ENCODE measurements around the gene OR10H5. TPM values are rescaled to one million over a fixed set of nuclear protein-coding genes. Genes with fewer than 3 reads are reported as not detected.

OR10H5 gene
- polyA plus RNA-seq, 2 of the 4 experiments (the other 2 are of a cell fraction): not detected

DNA sequence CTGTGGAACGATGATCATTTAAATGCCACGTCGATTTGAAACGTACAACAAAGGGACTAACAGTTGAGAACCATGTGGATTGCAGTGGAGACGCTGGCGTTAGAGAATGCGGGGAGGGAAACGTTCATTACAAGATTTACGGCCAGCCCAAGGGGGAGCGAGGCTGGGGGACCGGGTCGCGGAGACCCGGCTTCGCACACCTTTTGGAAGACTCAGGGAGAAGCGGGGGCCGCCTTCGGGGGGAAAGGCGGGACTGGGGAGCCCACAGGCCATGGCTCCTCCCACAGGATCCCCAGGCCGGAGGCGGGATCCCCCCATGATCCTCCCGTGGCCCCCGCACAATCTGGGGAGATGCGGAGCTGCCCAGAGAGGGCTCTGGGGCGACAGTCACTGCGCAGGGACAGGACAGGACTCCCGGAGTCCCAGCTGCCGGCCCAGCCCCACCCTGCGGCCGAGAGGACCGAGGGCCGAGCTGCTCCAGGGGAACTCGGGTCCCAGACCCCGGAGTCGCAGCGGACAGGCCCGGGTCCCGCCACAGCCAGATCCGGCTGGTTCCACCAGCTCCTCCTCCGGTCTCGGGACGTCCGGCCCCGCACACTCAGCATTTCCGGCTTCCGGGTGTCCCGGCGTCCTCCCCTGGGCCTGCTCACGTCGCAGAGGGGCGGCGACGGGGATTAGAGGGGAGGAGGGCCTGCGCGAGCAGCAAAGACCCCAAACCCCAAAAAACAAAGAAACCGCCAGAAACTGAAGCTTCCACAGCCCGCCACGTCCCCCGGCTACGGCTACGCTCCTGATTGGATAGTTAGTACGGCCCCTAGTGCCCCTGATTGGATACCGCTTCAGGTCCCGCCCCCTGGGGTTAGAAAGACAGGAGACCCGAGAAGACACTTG is 49.1 kb downstream of the OR10H5 start:
- ChIA-PET CTCF (interaction anchor here (1.3 kb wide), 1 partner anchor 26 kb away, joined by 3 read pairs; no protein-coding TSS in a partner anchor), POLR2A (interaction anchor here (0.5 to 1.3 kb wide), 12 partner anchors 10 to 1138 kb away, joined by 3 to 11 read pairs (median 3); partner anchors contain the start of genes AP1M1 and TPM4)
- Histone ChIP-seq H3K9me3 (no peaks in the 10 kb centered on the region), H3K4me2 (peak overlapping the region; percentile 96), H3K4me1 (0 out of 3 replicates have a peak, but pooled peaks cover 2% of the 10 kb centered on the region), H3K27ac (peak overlapping the region; percentile 91 to 98), H3K4me3 (peak overlapping the region; percentile 85)
- no peak for FAIRE-seq
- WGBS (ENCODE audit: missing lambda C conversion rate): 8% methylated on average over 29 of the region's 65 CpGs
- TF ChIP-seq JUN (IDR thresholded peaks at IDR 0.05) (peak in 1 of 2 experiments; percentile 38; a peak in 1 of 5 replicates), GATA3 (IDR thresholded peaks at IDR 0.05; ENCODE audit: borderline replicate concordance) (no peak), PHF8 (IDR thresholded peaks at IDR 0.05; ENCODE audit: borderline replicate concordance, low read depth) (peak; percentile 74; the same call in 1 of the 2 replicates), MAFK (IDR thresholded peaks at IDR 0.05; ENCODE audit: partially characterized antibody) (peak; percentile 94), ZNF302 (CRISPR knock-in tag; IDR thresholded peaks at IDR 0.05) (no peak), ZFP36 (IDR thresholded peaks at IDR 0.05; ENCODE audit: borderline replicate concordance, partially characterized antibody) (no peak), JUNB (IDR thresholded peaks at IDR 0.05) (no peak), POLR2A (IDR thresholded peaks at IDR 0.05; ENCODE audit: low read length) (peak; percentile 73), NR3C1 (IDR thresholded peaks at IDR 0.05) (no peak), SMC3 (IDR thresholded peaks at IDR 0.05) (no peak), RFX5 (IDR thresholded peaks at IDR 0.05) (peak; percentile 51; the same call in 1 of the 2 replicates)
- TF ChIP-seq, protein P1, sequence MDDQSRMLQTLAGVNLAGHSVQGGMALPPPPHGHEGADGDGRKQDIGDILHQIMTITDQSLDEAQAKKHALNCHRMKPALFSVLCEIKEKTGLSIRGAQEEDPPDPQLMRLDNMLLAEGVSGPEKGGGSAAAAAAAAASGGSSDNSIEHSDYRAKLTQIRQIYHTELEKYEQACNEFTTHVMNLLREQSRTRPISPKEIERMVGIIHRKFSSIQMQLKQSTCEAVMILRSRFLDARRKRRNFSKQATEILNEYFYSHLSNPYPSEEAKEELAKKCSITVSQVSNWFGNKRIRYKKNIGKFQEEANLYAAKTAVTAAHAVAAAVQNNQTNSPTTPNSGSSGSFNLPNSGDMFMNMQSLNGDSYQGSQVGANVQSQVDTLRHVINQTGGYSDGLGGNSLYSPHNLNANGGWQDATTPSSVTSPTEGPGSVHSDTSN (IDR thresholded peaks at IDR 0.05): 0 out of 2 replicates have a peak, but pooled peaks have one; percentile 9
- TF ChIP-seq, protein P2, sequence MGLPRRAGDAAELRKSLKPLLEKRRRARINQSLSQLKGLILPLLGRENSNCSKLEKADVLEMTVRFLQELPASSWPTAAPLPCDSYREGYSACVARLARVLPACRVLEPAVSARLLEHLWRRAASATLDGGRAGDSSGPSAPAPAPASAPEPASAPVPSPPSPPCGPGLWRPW (IDR thresholded peaks at IDR 0.05): no peak
- TF ChIP-seq, protein P3, sequence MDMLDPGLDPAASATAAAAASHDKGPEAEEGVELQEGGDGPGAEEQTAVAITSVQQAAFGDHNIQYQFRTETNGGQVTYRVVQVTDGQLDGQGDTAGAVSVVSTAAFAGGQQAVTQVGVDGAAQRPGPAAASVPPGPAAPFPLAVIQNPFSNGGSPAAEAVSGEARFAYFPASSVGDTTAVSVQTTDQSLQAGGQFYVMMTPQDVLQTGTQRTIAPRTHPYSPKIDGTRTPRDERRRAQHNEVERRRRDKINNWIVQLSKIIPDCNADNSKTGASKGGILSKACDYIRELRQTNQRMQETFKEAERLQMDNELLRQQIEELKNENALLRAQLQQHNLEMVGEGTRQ (IDR thresholded peaks at IDR 0.05): no peak
- TF ChIP-seq, protein P4, sequence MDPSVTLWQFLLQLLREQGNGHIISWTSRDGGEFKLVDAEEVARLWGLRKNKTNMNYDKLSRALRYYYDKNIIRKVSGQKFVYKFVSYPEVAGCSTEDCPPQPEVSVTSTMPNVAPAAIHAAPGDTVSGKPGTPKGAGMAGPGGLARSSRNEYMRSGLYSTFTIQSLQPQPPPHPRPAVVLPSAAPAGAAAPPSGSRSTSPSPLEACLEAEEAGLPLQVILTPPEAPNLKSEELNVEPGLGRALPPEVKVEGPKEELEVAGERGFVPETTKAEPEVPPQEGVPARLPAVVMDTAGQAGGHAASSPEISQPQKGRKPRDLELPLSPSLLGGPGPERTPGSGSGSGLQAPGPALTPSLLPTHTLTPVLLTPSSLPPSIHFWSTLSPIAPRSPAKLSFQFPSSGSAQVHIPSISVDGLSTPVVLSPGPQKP (IDR thresholded peaks at IDR 0.05; ENCODE audit: low read depth, low read length): no peak
- ATAC-seq: peak; percentile 99 to 100
- peak; percentile 91 to 95 for DNase-seq (ENCODE audit: low read depth in 1 of 2, low spot score in 1 of 2)

DNA sequence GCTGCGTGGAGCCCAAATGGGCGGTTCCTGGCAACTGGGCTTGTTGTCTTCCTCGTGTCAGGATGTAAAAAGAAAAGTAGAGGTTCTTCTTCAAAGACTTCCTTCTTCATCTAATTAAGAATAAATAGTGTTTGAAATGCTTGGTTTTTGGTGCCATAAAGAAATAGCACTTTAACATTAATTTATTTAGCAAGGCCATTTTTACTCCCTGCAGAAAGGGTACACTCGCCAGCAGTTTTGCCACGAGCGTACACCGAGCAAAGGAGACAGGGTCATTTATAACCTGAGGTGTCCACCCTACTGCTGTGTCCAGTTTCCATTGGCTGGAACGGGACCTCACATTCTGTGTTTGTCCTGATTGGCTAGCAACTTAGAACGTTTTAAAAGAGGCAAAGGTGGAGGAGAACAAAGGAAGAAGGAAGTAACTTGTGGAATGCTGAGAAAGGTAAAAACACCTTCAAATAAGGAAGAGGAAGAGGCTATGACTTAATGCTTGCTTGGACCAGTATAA is 49.8 kb downstream of the OR10H5 start:
- TF ChIP-seq PHF8 (IDR thresholded peaks at IDR 0.05; ENCODE audit: borderline replicate concordance, low read depth) (0 out of 2 replicates have a peak, but pooled peaks have one; percentile 10), RNF2 (IDR thresholded peaks at IDR 0.05; ENCODE audit: borderline replicate concordance, low read depth) (no peak)
- TF ChIP-seq, protein P5, sequence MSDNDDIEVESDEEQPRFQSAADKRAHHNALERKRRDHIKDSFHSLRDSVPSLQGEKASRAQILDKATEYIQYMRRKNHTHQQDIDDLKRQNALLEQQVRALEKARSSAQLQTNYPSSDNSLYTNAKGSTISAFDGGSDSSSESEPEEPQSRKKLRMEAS (IDR thresholded peaks at IDR 0.05): peak; percentile 30; the same call in 1 of the 2 replicates
- CTCF ChIA-PET: interaction anchor here (1.3 kb wide), 1 partner anchor 27 kb away, joined by 3 read pairs; no protein-coding TSS in a partner anchor
- peak overlapping the region; percentile 91 to 98 for H3K27ac ChIP-seq
- ATAC-seq (peak in 1 of 2 experiments; percentile 79; a peak in 3 of 6 replicates), FAIRE-seq (no peak), DNase-seq (ENCODE audit: low read depth in 1 of 2, low spot score in 1 of 2) (peak in 1 of 2 experiments; percentile 84)
- H3K4me3 ChIP-seq: peak overlapping the region; percentile 85
- no peaks in the 10 kb centered on the region for H3K9me3 ChIP-seq
- 1% methylated on average over 9 of the region's 9 CpGs for WGBS (ENCODE audit: missing lambda C conversion rate)
- POLR2A ChIA-PET: interaction anchor here (0.9 to 1.3 kb wide), 6 partner anchors 11 to 360 kb away, joined by 3 to 11 read pairs (median 3); partner anchors contain the start of genes AP1M1 and TPM4
- H3K4me2 ChIP-seq: peak overlapping the region; percentile 96
- H3K4me1 ChIP-seq: 0 out of 3 replicates have a peak, but pooled peaks cover 2% of the 10 kb centered on the region
